Measurements from ENCODE around the gene CNTNAP2. TPM values are rescaled to one million over a fixed set of nuclear protein-coding genes. Genes with fewer than 3 reads are reported as not detected.

Gene CNTNAP2
- total RNA-seq, 6 experiments from 2014 or later: 0.07 to 0.13 (median 0.12) TPM; not detected in 3

DNA sequence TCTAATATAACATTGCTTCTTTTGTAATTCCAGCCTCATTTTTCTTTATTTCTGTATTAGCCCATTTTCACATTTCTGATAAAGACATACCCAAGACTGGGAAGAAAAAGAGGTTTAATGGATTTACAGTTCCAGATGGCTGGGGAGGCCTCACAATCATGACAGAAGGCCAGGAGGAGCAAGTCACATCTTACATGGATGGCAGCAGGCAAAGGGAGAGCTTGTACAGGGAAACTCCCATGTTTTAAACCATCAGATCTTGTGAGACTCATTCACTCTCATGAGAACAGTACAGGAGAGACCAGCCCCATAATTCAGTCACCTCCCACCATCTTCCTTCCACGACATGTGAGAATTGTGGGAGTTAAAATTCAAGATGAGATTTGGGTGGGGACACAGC, 510.3 kb downstream of the CNTNAP2 start:
- Mint-ChIP-seq H3K36me3 (ENCODE audit: low read depth) (no peaks in the 10 kb centered on the region), H3K27me3 (ENCODE audit: insufficient read depth) (no peaks in the 10 kb centered on the region; the same call in 1 of the 2 replicates), H3K4me3 (no peak overlapping the region), H3K9me3 (peaks cover 47% of the 10 kb centered on the region), H3K4me1 (ENCODE audit: low read depth) (no peaks in the 10 kb centered on the region), H3K27ac (no peak overlapping the region)
- no peak for DNase-seq
- TF ChIP-seq, protein P1, sequence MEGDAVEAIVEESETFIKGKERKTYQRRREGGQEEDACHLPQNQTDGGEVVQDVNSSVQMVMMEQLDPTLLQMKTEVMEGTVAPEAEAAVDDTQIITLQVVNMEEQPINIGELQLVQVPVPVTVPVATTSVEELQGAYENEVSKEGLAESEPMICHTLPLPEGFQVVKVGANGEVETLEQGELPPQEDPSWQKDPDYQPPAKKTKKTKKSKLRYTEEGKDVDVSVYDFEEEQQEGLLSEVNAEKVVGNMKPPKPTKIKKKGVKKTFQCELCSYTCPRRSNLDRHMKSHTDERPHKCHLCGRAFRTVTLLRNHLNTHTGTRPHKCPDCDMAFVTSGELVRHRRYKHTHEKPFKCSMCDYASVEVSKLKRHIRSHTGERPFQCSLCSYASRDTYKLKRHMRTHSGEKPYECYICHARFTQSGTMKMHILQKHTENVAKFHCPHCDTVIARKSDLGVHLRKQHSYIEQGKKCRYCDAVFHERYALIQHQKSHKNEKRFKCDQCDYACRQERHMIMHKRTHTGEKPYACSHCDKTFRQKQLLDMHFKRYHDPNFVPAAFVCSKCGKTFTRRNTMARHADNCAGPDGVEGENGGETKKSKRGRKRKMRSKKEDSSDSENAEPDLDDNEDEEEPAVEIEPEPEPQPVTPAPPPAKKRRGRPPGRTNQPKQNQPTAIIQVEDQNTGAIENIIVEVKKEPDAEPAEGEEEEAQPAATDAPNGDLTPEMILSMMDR (IDR thresholded peaks at IDR 0.05): no peak

- peaks cover 32% of the 10 kb centered on the region for H3K9me3 Mint-ChIP-seq
Observed at GRCh38 chr7:146635205-146636032, 518.8 kb downstream of the CNTNAP2 start.

GRCh38 chr7:146636033-146636356, 519.4 kb downstream of the CNTNAP2 start:
- TF ChIP-seq, protein P1 (IDR thresholded peaks at IDR 0.05): no peak
- H3K9me3 Mint-ChIP-seq: peaks cover 32% of the 10 kb centered on the region
- no peak overlapping the region for H3K27ac Mint-ChIP-seq
- H3K4me1 Mint-ChIP-seq (ENCODE audit: low read depth): no peaks in the 10 kb centered on the region
- no peaks in the 10 kb centered on the region for H3K36me3 Mint-ChIP-seq (ENCODE audit: low read depth)
- H3K4me3 Mint-ChIP-seq: no peak overlapping the region
- H3K27me3 Mint-ChIP-seq (ENCODE audit: insufficient read depth): no peaks in the 10 kb centered on the region; the same call in 1 of the 2 replicates
- no peak for DNase-seq

More at GRCh38 chr7:146635205-146636032, 518.8 kb downstream of the CNTNAP2 start:
- H3K36me3 Mint-ChIP-seq (ENCODE audit: low read depth): no peaks in the 10 kb centered on the region
- H3K4me3 Mint-ChIP-seq: no peak overlapping the region
- DNase-seq: no peak
- H3K27me3 Mint-ChIP-seq (ENCODE audit: insufficient read depth): no peaks in the 10 kb centered on the region
- TF ChIP-seq, protein P1 (IDR thresholded peaks at IDR 0.05): no peak
- no peak overlapping the region for H3K27ac Mint-ChIP-seq
- no peaks in the 10 kb centered on the region for H3K4me1 Mint-ChIP-seq (ENCODE audit: low read depth)

DNA sequence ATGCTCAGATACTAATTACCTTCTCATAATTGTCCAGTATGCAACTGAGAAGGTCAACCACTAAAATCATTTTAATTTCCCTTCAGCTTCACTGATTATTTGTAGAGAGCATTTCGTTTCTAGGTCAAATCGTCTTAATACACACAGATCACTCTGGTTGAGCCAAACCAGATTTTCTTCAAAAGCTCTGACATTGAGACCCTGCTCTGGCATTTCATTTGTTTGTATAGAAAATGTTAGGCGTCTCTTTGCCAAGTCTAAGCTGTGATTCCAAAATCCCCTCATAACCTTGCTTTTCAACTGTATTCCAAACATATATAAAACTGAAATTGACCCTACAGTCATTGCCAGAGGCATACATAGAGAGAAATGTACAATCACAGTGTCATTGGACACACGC, 520.0 kb downstream of the CNTNAP2 start:
- no peak overlapping the region for H3K27ac Mint-ChIP-seq
- H3K9me3 Mint-ChIP-seq: peaks cover 29% of the 10 kb centered on the region
- no peaks in the 10 kb centered on the region; the same call in 1 of the 2 replicates for H3K27me3 Mint-ChIP-seq (ENCODE audit: insufficient read depth)
- no peak overlapping the region for H3K4me3 Mint-ChIP-seq
- H3K4me1 Mint-ChIP-seq (ENCODE audit: low read depth): no peaks in the 10 kb centered on the region
- H3K36me3 Mint-ChIP-seq (ENCODE audit: low read depth): no peaks in the 10 kb centered on the region
- DNase-seq: no peak
- TF ChIP-seq, protein P1 (IDR thresholded peaks at IDR 0.05): no peak

DNA sequence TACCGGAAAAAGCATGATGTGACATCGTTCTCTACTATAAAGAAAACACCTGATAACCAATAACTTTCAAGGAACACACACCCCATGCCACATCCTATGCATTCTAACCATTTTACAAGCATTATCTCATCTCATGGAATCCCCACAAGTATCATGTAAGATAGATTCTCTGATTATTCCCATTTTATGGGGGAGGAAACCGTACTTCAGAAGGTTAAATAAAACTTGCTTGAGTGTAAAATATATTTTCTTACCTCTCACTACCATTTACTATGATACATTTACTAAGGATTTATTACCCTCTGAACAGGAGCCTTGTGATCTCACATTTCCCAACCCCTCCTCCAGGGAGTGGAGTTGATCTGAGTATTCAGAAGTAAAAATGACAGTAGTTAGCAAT, 522.7 kb downstream of the CNTNAP2 start:
- Mint-ChIP-seq H3K9me3 (peaks cover 21% of the 10 kb centered on the region), H3K4me1 (ENCODE audit: low read depth) (no peaks in the 10 kb centered on the region), H3K27ac (no peak overlapping the region), H3K27me3 (ENCODE audit: insufficient read depth) (no peaks in the 10 kb centered on the region; the same call in 1 of the 2 replicates), H3K4me3 (no peak overlapping the region), H3K36me3 (ENCODE audit: low read depth) (no peaks in the 10 kb centered on the region)
- TF ChIP-seq, protein P1 (IDR thresholded peaks at IDR 0.05): no peak
- no peak for DNase-seq

All from HFFc6 (cell line).